GM12891 (cell line): ENCODE measurements around the gene TTLL3.

Experiments
- PAX5 ChIP-seq: IDR thresholded peaks from 2 replicates; pipeline ENCODE4 v1.6.1; 2011; ENCODE audit warnings: low read length, moderate library complexity, mild to moderate bottlenecking; ENCODE audit not compliant: insufficient read depth, severe bottlenecking
- POLR2A ChIP-seq: IDR thresholded peaks from 2 replicates; pipeline ENCODE4 v1.6.1; 2011; ENCODE audit warnings: low read depth, low read length, control low read depth
- POLR2AphosphoS5 ChIP-seq: IDR thresholded peaks from 2 replicates; pipeline ENCODE4 v1.6.1; 2011; ENCODE audit warnings: low read depth, low read length, control low read depth
- POU2F2 ChIP-seq: IDR thresholded peaks from 2 replicates; pipeline ENCODE4 v1.6.1; 2011; ENCODE audit warnings: low read depth, mild to moderate bottlenecking, control low read depth, low read length, moderate library complexity
- SPI1 ChIP-seq: IDR thresholded peaks from 2 replicates; pipeline ENCODE4 v1.6.1; 2011; ENCODE audit warnings: low read depth, low read length, control low read depth
- TAF1 ChIP-seq: IDR thresholded peaks from 2 replicates; pipeline ENCODE4 v1.6.1; 2011; ENCODE audit warnings: low read depth, low read length, control low read depth

DNA sequence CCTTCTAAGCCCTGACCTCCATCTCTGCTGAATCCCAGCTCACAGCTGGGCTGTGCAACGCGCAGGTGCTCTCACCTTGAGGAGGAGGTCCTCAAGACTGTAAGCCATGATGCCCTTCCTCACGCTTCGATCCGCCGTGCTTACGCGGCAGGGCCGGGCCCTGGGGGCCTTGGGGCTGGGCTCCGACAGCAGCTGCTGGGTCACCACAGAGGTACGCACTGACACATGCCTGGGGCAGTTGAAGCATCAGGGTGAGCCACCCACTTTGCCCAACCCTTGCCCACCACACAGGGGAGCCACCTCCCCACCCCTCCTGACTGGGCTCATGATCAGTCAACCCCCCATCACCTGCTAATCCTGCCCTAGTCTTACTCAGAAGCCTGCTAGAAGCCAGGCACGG is 66.9 kb downstream of the TTLL3 start:
- no peak for TF ChIP-seq SPI1
- no peak for TF ChIP-seq POLR2AphosphoS5
- TF ChIP-seq POLR2A = no peak
- no peak for TF ChIP-seq POU2F2
- no peak for TF ChIP-seq TAF1
- TF ChIP-seq PAX5 = no peak
